HG02588 (cell line): ENCODE results near the gene KCNC4.
A peak's percentile ranks its signal among the peaks of the same experiment; 100 is the strongest.

Experiments
- ATAC-seq: cut with Tn5 transposase; IDR thresholded peaks from one replicate; pipeline ENCODE4 v1.9.1; 2021; ENCODE audit warnings: mild to moderate bottlenecking, moderate library complexity; ENCODE audit not compliant: unreplicated experiment

Gene KCNC4

GRCh38 chr1:110229348-110230001, 19.4 kb downstream of the KCNC4 start:
- ATAC-seq: no peak

- ATAC-seq: no peak
These were observed 20.5 kb downstream of the KCNC4 start for GRCh38 chr1:110230381-110231199.

- ATAC-seq: no peak
These were observed 23.7 kb downstream of the KCNC4 start for GRCh38 chr1:110233861-110234260.

GRCh38 chr1:110234691-110235090, 24.6 kb downstream of the KCNC4 start:
- ATAC-seq: no peak

- no peak for ATAC-seq
These were observed 25.2 kb downstream of the KCNC4 start for GRCh38 chr1:110235181-110235833.

GRCh38 chr1:110235834-110236682, 25.9 kb downstream of the KCNC4 start:
- no peak for ATAC-seq

GRCh38 chr1:110237386-110238152, 27.5 kb downstream of the KCNC4 start:
- no peak for ATAC-seq

GRCh38 chr1:110239441-110240430, 29.6 kb downstream of the KCNC4 start:
- no peak for ATAC-seq

GRCh38 chr1:110240476-110241210, 30.5 kb downstream of the KCNC4 start:
- no peak for ATAC-seq

GRCh38 chr1:110241516-110241915, 31.4 kb downstream of the KCNC4 start:
- ATAC-seq: no peak

GRCh38 chr1:110242062-110242461, 31.9 kb downstream of the KCNC4 start:
- ATAC-seq: no peak

- no peak for ATAC-seq
These were observed 32.6 kb downstream of the KCNC4 start for GRCh38 chr1:110242731-110243130.

GRCh38 chr1:110243146-110243545, 33.0 kb downstream of the KCNC4 start:
- ATAC-seq: peak; percentile 34

- peak; percentile 74 for ATAC-seq
These were observed 33.5 kb downstream of the KCNC4 start for GRCh38 chr1:110243574-110243973.

- no peak for ATAC-seq
These were observed 35.9 kb downstream of the KCNC4 start for GRCh38 chr1:110245876-110246620.

- ATAC-seq: no peak
These were observed 38.6 kb downstream of the KCNC4 start for GRCh38 chr1:110248746-110249145.

- ATAC-seq: no peak
These were observed 39.1 kb downstream of the KCNC4 start for GRCh38 chr1:110249256-110249655.

- no peak for ATAC-seq
These were observed 39.9 kb downstream of the KCNC4 start for GRCh38 chr1:110250008-110250407.
